Measurements from ENCODE around the gene RSAD2.

DNA sequence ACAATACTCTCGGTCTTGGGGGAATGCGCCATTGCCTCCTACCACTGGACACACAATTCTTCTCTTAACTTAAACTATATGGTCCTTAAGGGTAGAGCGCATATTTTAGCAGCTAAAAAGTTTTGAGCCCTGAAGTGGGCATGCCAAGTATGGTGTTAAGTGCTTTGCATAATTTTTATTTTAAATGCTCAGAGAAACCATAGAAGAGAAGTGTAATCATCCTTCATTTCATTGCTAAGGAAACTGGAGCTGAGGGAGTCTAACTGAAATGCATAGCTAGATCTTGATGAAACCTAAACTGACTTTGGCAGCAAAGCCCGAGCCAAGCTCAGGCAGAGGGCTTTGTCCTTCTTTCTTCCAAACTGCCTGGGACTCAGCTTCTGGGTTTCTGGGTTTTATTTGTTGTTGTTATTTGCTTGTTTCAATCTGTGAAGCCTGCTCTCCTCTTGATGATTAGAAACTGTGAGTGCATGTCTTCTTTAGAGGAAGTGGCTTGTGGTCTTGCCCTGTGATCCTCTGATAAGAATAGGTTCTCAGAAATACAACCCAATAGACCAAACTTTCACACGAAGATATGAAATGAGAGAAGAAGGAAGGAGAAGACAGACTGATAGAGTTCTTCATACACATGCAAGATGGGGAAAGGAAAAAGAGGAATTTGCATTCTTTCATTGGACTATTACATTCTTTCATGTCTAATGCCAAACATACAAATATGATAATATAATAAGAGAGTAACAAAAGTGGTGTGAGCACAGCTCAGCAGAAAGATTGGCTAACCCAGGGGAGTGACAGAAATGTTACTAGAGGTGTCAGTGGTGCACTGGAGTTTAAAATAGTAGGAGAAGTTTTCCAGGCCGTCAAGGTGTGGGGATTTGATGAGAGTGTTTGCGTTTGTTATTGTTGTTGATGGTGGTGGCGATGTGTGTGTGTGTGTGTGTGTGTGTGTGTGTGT lies 32.1 kb downstream of the RSAD2 start:
- TF ChIP-seq, protein P1, sequence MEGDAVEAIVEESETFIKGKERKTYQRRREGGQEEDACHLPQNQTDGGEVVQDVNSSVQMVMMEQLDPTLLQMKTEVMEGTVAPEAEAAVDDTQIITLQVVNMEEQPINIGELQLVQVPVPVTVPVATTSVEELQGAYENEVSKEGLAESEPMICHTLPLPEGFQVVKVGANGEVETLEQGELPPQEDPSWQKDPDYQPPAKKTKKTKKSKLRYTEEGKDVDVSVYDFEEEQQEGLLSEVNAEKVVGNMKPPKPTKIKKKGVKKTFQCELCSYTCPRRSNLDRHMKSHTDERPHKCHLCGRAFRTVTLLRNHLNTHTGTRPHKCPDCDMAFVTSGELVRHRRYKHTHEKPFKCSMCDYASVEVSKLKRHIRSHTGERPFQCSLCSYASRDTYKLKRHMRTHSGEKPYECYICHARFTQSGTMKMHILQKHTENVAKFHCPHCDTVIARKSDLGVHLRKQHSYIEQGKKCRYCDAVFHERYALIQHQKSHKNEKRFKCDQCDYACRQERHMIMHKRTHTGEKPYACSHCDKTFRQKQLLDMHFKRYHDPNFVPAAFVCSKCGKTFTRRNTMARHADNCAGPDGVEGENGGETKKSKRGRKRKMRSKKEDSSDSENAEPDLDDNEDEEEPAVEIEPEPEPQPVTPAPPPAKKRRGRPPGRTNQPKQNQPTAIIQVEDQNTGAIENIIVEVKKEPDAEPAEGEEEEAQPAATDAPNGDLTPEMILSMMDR (conservative IDR thresholded peaks at IDR 0.05; ENCODE audit: low read depth in 2 of 2) = no peak
- TF ChIP-seq POLR2AphosphoS5 (IDR thresholded peaks at IDR 0.05; ENCODE audit: low read depth) (no peak), CREB1 (CRISPR knock-in tag; IDR thresholded peaks at IDR 0.05; ENCODE audit: low read depth) (no peak), EZH2 (IDR thresholded peaks at IDR 0.05; ENCODE audit: low read depth, unreplicated experiment) (no peak), STAT1 (IDR thresholded peaks at IDR 0.05; ENCODE audit: unreplicated experiment) (no peak), EZH2phosphoT487 (IDR thresholded peaks at IDR 0.05; ENCODE audit: unreplicated experiment) (no peak), ZNF331 (CRISPR knock-in tag; IDR thresholded peaks at IDR 0.05; ENCODE audit: low read depth) (no peak), ZNF114 (CRISPR knock-in tag; IDR thresholded peaks at IDR 0.05) (no peak)
- TF ChIP-seq, protein P2, sequence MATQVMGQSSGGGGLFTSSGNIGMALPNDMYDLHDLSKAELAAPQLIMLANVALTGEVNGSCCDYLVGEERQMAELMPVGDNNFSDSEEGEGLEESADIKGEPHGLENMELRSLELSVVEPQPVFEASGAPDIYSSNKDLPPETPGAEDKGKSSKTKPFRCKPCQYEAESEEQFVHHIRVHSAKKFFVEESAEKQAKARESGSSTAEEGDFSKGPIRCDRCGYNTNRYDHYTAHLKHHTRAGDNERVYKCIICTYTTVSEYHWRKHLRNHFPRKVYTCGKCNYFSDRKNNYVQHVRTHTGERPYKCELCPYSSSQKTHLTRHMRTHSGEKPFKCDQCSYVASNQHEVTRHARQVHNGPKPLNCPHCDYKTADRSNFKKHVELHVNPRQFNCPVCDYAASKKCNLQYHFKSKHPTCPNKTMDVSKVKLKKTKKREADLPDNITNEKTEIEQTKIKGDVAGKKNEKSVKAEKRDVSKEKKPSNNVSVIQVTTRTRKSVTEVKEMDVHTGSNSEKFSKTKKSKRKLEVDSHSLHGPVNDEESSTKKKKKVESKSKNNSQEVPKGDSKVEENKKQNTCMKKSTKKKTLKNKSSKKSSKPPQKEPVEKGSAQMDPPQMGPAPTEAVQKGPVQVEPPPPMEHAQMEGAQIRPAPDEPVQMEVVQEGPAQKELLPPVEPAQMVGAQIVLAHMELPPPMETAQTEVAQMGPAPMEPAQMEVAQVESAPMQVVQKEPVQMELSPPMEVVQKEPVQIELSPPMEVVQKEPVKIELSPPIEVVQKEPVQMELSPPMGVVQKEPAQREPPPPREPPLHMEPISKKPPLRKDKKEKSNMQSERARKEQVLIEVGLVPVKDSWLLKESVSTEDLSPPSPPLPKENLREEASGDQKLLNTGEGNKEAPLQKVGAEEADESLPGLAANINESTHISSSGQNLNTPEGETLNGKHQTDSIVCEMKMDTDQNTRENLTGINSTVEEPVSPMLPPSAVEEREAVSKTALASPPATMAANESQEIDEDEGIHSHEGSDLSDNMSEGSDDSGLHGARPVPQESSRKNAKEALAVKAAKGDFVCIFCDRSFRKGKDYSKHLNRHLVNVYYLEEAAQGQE (IDR thresholded peaks at IDR 0.05; ENCODE audit: unreplicated experiment) = no peak
- TF ChIP-seq, protein P3, sequence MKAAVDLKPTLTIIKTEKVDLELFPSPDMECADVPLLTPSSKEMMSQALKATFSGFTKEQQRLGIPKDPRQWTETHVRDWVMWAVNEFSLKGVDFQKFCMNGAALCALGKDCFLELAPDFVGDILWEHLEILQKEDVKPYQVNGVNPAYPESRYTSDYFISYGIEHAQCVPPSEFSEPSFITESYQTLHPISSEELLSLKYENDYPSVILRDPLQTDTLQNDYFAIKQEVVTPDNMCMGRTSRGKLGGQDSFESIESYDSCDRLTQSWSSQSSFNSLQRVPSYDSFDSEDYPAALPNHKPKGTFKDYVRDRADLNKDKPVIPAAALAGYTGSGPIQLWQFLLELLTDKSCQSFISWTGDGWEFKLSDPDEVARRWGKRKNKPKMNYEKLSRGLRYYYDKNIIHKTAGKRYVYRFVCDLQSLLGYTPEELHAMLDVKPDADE (IDR thresholded peaks at IDR 0.05) = no peak
- TF ChIP-seq, protein P4, sequence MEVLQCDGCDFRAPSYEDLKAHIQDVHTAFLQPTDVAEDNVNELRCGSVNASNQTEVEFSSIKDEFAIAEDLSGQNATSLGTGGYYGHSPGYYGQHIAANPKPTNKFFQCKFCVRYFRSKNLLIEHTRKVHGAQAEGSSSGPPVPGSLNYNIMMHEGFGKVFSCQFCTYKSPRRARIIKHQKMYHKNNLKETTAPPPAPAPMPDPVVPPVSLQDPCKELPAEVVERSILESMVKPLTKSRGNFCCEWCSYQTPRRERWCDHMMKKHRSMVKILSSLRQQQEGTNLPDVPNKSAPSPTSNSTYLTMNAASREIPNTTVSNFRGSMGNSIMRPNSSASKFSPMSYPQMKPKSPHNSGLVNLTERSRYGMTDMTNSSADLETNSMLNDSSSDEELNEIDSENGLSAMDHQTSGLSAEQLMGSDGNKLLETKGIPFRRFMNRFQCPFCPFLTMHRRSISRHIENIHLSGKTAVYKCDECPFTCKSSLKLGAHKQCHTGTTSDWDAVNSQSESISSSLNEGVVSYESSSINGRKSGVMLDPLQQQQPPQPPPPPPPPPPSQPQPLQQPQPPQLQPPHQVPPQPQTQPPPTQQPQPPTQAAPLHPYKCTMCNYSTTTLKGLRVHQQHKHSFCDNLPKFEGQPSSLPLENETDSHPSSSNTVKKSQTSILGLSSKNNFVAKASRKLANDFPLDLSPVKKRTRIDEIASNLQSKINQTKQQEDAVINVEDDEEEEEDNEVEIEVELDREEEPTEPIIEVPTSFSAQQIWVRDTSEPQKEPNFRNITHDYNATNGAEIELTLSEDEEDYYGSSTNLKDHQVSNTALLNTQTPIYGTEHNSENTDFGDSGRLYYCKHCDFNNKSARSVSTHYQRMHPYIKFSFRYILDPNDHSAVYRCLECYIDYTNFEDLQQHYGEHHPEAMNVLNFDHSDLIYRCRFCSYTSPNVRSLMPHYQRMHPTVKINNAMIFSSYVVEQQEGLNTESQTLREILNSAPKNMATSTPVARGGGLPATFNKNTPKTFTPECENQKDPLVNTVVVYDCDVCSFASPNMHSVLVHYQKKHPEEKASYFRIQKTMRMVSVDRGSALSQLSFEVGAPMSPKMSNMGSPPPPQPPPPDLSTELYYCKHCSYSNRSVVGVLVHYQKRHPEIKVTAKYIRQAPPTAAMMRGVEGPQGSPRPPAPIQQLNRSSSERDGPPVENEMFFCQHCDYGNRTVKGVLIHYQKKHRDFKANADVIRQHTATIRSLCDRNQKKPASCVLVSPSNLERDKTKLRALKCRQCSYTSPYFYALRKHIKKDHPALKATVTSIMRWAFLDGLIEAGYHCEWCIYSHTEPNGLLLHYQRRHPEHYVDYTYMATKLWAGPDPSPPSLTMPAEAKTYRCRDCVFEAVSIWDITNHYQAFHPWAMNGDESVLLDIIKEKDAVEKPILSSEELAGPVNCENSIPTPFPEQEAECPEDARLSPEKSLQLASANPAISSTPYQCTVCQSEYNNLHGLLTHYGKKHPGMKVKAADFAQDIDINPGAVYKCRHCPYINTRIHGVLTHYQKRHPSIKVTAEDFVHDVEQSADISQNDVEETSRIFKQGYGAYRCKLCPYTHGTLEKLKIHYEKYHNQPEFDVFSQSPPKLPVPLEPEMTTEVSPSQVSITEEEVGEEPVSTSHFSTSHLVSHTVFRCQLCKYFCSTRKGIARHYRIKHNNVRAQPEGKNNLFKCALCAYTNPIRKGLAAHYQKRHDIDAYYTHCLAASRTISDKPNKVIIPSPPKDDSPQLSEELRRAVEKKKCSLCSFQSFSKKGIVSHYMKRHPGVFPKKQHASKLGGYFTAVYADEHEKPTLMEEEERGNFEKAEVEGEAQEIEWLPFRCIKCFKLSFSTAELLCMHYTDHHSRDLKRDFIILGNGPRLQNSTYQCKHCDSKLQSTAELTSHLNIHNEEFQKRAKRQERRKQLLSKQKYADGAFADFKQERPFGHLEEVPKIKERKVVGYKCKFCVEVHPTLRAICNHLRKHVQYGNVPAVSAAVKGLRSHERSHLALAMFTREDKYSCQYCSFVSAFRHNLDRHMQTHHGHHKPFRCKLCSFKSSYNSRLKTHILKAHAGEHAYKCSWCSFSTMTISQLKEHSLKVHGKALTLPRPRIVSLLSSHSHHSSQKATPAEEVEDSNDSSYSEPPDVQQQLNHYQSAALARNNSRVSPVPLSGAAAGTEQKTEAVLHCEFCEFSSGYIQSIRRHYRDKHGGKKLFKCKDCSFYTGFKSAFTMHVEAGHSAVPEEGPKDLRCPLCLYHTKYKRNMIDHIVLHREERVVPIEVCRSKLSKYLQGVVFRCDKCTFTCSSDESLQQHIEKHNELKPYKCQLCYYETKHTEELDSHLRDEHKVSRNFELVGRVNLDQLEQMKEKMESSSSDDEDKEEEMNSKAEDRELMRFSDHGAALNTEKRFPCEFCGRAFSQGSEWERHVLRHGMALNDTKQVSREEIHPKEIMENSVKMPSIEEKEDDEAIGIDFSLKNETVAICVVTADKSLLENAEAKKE (CRISPR knock-in tag; IDR thresholded peaks at IDR 0.05) = no peak
